NCI-H1092 treated with DMSO at 0.1 percent for 48 hours (cell line): Measurements from ENCODE around the gene SSR2.

Experiments used
- DNase-seq: peaks from one replicate; lab custom pipeline; 2025; lab: John Stamatoyannopoulos, UW

The SSR2 gene

DNA sequence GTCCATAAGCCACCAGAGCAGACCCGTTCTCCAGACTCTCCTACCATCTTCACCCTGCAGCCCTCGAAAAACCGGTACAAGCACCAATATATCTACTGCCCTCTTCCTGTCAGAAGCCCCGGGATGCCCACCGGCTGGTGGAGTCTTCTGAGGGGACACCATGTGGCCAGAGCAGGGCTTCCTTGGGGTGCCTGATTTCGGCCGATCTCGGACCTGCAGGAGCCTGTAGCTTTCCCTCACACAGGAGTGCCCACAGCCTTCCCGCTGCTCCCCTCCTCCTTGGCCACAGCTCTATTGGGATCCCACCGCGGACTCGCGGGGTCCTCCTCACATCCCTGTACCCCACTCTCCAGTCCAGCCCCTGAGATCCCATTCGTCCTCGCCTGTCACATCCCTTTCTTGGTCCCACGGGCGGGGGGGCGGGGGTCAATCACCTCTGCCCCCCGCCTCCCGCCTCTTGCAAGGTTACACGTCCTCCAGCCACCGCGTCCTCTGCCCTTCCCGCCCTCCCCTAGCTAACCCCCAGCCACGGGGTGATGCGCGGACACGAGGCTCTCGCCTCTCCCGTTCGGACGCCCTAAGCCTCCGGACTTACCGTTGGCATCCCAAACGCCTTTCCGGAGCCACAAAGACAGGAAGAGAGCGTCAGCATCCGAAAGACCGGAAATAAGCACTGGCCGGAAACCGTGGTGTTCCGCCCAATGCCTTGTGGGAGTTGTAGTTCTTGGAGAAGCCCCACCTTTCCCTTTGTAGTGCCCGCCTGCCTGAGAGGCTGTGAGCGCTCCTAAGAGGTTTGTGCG lies at the start of gene SSR2:
TSS of gene SSR2 (minus strand) at position 659 of the 800 bp plus-strand sequence. CDS start 784 bp downstream, outside the sequence.
- peak; percentile 97 for DNase-seq

DNA sequence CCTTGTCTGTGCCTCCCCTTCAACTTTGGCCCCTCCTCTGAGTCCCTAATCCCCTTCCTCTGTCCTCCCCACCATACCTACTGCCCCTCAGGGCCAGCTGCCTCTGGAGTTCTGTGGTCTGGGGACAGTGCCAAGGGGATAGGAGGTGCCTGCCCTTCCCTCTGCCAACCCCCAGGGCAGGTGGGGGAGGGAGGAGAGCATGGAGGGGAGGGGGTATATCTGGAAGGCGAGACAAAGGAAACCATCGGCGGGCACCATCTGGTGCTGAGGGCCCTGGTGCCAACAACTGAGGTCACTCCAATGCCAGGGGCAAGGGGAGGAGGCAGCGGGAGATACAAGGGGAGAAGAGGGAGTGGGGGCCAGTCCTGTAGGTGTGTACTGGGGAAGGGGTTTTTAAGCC lies 49.8 kb upstream of the SSR2 start:
- peak; percentile 96 for DNase-seq

DNA sequence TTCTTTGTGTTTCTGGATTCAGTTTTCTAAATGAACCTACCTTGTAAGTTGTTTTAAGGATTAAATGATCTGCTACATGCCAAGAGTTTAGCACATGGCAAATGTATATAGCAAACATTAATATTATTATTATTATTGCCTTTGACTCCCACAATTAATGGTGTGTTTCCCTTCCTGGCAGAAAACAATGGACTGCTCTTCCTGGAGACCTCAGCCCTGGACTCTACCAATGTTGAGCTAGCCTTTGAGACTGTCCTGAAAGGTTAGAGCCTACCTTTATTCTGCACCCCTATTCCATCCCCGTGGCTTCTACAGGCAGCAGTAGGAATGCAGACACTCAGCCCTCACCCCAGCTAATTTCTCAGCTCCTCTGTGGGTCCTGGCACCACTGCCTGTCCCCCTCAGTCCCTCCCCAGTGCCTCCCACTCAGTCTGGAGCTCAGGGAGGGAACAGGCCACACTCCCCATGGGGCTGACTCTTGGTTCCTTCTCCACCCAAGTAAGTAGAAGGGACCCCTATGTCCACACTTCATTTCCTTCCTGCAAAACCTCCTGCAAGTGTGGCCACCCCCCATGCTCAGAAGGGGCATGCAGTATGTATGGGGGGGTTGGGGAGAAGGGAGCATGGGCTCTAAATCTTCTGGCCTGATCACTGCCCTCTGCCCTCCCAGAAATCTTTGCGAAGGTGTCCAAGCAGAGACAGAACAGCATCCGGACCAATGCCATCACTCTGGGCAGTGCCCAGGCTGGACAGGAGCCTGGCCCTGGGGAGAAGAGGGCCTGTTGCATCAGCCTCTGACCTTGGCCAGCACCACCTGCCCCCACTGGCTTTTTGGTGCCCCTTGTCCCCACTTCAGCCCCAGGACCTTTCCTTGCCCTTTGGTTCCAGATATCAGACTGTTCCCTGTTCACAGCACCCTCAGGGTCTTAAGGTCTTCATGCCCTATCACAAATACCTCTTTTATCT lies 49.0 kb upstream of the SSR2 start:
- DNase-seq, result no peak

DNA sequence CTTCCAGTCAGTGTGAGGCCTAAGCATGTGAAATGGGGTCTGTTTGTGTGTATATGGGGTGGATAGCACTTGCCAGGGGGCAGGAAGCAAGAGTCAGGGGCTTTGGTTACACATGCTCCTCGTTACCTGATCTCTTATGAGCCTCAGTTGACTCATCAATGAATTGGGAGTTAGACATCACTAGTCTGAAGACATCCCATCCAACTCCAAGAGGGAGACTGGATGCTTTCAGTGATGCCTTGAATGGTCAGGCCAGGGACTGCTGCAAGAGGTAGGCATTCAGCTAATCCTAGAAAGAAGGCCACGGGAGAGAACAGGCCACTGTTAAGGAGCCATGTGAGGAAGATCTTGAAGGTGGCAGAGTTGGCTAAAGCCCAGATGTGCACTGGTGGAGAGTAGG lies 46.5 kb upstream of the SSR2 start:
- no peak for DNase-seq

DNA sequence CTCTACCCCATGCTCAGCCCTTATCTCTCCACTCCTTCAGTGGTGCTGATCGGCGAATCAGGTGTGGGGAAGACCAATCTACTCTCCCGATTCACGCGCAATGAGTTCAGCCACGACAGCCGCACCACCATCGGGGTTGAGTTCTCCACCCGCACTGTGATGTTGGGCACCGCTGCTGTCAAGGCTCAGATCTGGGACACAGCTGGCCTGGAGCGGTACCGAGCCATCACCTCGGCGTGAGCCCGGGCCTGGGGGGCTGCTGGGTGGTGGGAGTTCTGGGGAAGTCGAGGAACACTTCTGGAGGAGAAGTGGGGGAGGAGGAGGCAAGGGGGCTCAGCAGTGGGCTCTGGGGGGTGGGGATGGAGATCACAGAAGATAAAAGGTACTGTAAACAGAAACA lies 45.1 kb upstream of the SSR2 start:
- no peak for DNase-seq

DNA sequence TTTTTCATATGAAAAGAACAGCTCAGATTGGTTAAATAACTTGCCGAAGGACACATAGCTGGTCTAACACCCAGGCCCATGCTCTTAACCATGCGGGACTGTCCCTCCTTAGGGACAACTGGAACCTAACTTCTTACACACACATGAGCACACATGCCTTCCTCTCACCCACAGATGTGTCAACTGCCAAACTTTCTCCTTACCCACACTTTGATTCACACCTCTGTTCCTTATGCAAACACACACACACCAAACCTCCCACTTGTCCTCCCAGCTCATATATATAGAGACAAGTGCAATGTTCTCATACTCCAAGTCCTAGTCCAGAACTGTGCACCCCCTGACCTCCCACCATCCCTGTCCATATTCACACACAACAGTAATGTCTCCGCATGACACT lies 44.5 kb upstream of the SSR2 start:
- no peak for DNase-seq

DNA sequence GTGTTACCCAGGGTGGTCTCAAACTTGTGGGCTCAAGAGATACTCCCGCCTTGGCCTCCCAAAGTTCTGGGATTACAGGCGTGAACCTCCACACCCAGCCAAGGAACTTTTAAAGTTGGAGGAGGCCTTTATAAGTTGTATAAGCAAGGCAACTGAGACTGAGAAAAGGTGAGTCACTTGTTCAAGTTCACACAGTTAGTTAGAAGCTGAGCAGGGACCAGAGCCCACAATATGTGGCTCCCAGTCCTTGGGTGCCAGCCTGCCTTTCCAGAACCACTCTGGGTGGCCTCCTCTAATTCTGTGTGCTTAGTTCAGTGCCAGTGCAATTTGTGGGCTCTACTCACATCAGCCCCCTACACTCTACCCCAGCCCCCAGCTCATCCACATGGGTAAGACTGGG lies 43.9 kb upstream of the SSR2 start:
- DNase-seq, result no peak

DNA sequence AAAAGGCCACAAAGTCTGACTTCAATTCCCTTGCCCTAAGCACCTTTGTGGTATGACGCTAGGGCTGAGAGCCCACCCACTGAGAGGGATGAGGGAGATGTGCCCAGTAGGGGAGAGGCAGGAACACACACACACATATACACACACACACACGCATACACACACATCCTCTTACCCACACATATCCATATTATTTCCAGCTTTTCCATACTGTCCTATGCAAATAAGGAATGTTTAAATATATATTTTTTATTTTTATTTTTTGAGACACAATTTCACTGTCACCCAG lies 43.2 kb upstream of the SSR2 start:
- no peak for DNase-seq

DNA sequence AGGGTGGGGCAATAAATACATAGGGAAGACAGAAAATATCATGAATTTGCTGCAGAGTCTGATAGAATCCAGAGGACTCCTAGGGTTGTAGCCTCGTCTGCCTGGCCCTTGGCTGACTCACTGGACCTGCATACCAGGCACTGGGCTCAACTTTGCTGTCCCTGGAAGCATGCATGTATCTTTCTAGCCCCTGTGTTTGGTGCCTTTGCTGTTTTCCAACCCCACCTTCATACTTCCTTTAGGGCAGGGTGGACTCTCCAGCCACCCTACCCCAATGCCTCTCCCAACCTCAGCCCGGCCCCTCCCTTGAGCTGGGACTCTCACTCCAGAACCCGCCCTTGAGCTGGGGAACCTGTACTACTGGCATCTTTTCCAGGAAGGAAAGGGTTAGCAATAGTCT lies 41.4 kb upstream of the SSR2 start:
- no peak for DNase-seq

DNA sequence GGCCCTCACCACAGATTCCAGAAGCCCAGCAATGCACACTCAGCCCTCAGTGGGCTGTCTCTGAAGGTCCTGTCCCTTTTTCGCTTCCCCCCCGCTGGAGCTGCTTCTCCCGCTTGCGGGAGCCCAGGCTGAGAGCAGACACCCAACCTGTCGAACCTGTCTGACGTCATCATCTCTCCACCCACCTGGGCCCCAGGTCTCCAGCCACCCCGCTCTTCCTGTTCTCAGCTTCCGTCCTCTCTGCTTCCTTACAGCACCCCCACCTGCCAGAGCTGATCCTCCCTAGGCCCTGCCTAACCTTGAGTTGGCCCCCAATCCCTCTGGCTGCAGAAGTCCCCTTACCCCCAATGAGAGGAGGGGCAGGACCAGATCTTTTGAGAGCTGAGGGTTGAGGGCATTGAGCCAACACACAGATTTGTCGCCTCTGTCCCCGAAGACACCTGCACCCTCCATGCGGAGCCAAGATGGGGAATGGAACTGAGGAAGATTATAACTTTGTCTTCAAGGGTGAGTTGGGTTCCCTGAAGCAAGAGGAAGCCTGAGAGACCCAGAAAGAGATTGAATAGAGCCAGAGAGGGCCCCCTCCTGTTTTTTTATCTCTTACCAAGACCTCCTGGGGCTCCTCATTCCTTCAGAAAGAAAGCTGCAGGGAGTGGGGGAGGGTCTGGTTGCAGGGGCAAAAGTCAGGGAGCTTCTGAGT lies 40.3 kb upstream of the SSR2 start, which contains the start of gene RAB25:
TSS of gene RAB25 (plus strand) at position 224 of the 700 bp plus-strand sequence. CDS start at position 465, 241 bp downstream.
- no peak for DNase-seq

DNA sequence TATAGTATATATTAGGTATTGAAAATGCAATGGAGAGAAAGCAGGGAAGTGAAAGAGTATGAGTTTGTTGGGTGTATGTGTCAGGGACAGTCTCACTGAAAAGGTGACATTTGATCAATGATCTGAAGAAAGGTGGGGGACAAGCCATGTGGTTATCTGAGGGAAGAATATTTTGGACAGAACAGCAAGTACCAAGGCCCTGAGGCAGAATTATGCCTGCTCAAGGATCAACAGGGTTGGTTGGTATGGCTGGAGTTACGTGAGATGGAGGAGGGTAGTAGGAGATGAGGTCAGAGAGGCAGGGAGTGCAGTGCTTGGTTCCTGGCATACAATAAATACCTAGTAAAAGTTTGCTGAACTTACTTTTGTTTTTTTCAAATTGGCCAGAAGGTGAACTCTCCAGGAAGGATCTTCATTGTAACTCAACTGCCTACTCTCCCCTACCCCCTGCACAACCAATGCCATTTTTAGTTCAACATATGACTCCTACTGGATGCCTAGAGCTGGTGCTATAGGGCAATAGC lies 35.6 kb upstream of the SSR2 start:
- DNase-seq, result no peak

DNA sequence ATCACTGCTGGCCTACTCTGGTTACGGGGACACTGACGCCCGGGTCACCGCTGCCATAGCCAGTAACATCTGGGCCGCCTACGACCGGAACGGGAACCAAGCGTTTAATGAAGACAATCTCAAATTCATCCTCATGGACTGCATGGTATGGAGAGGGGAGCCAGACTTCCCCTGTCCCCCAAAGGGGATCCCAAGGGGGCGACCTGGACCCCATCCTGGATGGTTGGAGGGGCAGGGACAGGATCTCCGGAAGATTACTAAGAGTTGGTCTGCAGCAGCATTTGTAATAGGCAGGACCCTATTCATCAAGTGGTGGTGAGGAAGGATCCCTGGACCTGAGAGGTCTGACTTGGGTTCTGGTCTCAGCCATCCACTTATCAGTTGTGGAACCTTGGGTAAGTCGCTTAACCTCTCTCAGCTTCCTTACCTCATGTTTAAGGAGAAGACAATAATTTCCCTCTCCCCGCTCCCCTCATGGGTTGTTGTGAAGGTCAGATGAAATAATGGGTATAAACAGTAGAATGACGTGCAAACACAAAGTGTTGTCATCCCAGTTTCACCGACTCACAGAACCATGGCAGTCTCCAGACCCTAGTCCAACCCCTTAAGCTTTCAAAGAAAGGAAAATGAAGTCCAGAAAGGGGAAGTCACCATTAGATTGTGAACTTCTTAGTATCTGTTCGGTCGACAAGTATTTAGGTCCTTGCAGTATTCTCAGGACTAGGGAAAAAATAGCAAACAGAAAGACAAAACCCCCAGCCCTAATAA lies 34.7 kb upstream of the SSR2 start:
- no peak for DNase-seq

DNA sequence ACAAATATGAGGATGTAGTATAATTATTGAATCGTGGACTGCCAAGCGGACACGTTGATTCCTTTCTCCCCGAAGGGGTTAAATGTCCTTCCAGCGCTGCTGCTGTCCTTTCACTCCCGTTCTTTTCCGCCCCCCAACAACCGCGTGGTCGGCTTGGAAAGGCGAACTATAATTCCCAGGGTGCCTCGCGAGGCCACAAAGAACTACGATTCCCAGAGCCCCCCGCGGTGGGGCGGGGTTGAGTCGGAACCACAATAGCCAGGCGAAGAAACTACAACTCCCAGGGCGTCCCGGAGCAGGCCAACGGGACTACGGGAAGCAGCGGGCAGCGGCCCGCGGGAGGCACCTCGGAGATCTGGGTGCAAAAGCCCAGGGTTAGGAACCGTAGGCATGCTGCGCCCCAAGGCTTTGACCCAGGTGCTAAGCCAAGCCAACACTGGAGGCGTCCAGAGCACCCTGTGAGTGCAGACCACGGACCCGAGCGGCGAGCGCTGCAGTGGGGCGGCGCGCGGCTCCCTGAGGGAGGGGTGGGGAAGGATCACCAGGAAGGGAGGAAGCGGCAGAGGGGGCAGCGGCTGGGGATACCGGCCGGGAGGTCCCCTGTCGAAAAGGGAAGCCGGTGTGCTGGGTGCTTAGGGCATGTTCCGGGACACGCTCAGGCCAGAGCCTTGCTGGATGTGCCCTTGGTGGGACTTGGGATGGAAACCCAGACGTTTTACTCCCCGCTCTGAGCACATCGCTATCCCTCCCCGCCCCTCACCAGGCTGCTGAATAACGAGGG lies 33.9 kb upstream of the SSR2 start, which contains the start of gene LAMTOR2:
TSS of gene LAMTOR2 (plus strand) at position 283 of the 781 bp plus-strand sequence. CDS start at position 391, 108 bp downstream.
- DNase-seq, result peak; percentile 99

DNA sequence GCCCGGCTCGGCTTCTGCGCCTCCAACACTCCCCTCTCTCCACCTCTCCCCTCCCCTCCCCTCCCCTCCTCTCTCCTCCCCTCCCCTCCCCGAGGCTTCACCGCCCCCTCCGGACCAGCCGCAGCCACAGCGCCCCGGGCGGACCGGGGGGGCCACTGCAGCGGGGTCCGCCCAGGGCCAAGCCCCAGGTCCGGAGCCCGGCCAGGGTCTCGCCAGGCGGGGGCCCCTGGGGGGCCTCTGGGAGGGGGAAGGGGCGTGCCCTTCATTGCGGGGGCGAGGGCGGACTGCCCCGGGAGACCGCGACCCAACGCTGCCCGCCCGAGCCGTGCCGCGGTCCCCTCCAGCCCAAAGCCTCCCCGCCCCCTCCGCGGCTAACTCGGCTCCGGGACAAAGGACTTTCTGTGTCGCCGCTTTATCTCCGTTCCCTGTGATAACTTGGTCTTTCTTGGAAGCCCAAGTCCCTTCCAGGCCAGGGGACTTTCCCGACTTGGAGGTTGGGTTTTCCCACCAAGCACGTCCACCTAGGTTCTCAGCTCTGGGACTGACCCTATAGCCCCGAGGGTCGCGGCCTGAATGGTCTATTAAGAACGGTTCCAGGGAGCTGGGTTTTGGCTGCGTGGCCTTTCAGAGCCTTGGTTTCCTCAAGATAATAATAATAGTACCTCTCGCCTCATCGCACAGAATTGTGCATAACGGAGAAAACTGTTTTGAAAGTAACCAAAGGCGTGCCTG lies 33.2 kb upstream of the SSR2 start, which contains the start of gene UBQLN4:
TSS of gene UBQLN4 (minus strand) at position 31 of the 732 bp plus-strand sequence. CDS start 97 bp downstream, outside the sequence.
- DNase-seq, result peak; percentile 81

DNA sequence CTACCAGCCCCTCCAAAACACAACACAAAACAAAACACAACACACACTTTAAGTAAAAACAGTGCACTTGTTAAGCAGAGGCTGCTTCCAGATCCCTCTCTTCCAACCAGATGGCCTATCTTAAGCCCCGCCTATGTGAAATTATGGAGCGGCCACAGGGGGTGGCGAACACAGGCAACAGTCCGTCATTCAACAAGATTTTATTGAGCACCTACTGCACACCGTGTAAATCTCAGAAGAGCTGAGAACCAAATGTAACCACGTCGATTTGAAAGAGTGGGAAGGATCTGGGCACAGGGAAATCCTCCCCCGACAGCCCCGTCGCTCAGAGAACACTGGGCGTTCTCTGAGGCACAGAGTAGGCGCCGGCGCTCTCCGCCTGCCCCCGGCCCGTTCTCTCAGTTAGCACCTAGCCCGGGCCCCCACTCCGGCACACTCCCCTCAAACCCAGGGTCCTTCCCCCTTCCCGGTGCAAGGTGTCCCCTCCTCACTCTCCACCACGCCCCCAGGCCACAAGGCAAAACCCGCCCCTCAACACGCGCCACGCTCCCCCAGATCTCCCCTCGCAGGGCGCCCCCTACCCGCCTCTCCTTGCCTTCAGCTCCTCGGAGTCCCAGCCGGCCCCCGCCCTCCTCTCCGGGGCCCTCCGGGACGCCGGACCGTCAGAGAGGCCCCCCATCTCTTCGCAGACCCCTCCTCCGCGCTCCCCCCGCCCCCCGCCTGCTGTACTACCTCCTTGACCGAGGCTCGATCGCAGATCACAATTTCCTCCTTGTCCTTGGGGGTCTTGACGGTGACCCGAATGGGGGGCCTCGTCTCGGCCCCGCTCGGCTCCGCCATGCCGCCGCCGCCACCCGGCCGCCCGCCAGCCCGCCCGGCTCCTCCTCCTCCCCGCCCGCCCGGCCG lies 32.4 kb upstream of the SSR2 start:
- peak; percentile 69 for DNase-seq

DNA sequence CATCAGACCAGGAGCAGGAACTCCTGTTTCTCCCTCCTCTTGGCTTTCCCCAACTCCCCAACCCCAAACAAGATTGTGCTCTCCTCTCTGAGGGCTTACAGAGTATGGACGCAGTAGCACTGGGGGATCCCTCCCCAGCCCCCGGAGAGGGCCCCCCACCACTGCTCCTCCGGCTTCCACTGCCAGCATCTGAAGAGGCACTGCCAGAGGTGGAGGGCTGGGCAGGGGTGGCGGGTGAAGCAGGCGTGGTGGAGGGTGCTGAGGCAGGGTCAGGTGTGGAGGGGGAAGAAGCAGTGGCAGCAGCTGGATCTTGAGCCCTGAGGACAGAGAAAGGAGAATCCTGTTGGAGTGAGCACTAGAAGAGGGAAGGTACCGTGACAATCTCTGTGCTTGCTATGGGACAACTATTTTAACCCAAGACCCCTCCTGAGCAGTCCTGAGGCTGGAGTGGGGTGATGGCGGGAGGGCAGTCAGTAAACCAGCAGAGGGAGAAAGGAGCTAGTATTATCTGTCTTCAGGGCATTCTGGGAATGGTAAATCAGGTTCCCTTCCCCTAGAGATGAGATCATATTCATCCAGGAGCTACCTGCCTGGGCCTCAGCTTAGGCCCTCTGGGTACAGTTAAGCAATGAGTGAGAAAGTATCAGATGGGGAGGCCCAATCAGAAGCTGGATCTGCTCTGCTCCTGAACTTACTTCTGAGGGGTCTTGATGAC lies 30.4 kb upstream of the SSR2 start:
- no peak for DNase-seq

DNA sequence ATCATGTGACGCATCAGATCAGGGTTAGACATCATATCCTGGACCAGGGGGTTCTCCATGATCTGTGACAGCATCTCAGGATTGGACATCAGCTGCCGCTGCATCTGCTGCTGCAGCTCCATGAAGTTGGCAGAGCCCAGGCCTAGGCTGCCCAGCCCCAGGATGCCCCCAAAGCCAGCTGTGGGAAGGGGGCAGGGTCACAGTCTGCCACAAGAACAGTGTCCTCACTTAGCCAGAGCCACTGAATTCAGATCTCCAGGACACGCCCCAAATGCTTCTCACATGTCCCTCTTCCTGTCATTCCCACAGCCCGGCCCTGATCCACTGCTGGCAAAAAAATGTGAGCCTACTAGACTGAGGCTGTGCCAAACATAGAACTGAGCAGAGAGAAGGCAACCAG lies 29.6 kb upstream of the SSR2 start:
- DNase-seq, result no peak
